GM12878 (cell line): ENCODE data around the gene B3GNT7.

Source experiments
- BACH1 ChIP-seq: fragments of 450-650 bp; IDR thresholded peaks from 2 replicates; pipeline ENCODE4 v1.6.1; 2017; ENCODE audit warnings: mild to moderate bottlenecking, borderline replicate concordance
- BRCA1 ChIP-seq: IDR thresholded peaks from 2 replicates; pipeline ENCODE4 v1.6.1; 2011; ENCODE audit warnings: low read depth, low read length, improper control_type of control experiment
- CEBPB ChIP-seq, 2 experiments: fragments of 150-350 bp in 1 of 2; IDR thresholded peaks; 2 replicates each; pipeline ENCODE4 v1.6.1; 2012 to 2014; ENCODE audit warnings: low read depth in 2 of 2, low read length in 2 of 2, borderline replicate concordance in 1 of 2, inconsistent platforms in 1 of 2
- CHD1 ChIP-seq: IDR thresholded peaks from 2 replicates; pipeline ENCODE4 v1.6.1; 2012; ENCODE audit warnings: low read depth, low read length, improper control_type of control experiment
- EZH2 ChIP-seq: IDR thresholded peaks from 2 replicates; pipeline ENCODE4 v1.6.1; 2012; ENCODE audit warnings: low read depth, mild to moderate bottlenecking, control low read depth, inconsistent platforms, low read length, borderline replicate concordance; ENCODE audit not compliant: control insufficient read depth
- GABPA ChIP-seq: IDR thresholded peaks from 2 replicates; pipeline ENCODE4 v1.6.1; 2014; ENCODE audit warnings: antibody characterized with exemption, low read depth, mild to moderate bottlenecking, inconsistent platforms
- KAT2A ChIP-seq: conservative IDR thresholded peaks from 2 replicates; pipeline ENCODE4 v1.6.1; 2011; ENCODE audit warnings: low read depth, low read length; ENCODE audit not compliant: control insufficient read depth
- MYC ChIP-seq: IDR thresholded peaks from 2 replicates; pipeline ENCODE4 v1.6.1; 2011; ENCODE audit warnings: mild to moderate bottlenecking, low read length, moderate library complexity, inconsistent platforms; ENCODE audit not compliant: insufficient read depth, insufficient replicate concordance, insufficient read length, severe bottlenecking
- POLR2A ChIP-seq: IDR thresholded peaks from 2 replicates; pipeline ENCODE4 v1.6.1; 2011; ENCODE audit warnings: low read depth, mild to moderate bottlenecking, low read length
- POLR2AphosphoS5 ChIP-seq: IDR thresholded peaks from 2 replicates; pipeline ENCODE4 v1.6.1; 2011; ENCODE audit warnings: mild to moderate bottlenecking, low read length, inconsistent platforms
- ZNF217 ChIP-seq: fragments of 450-650 bp; IDR thresholded peaks from 2 replicates; pipeline ENCODE4 v1.6.1; 2017; ENCODE audit warnings: antibody characterized with exemption, mild to moderate bottlenecking
- ZZZ3 ChIP-seq: IDR thresholded peaks from 2 replicates; pipeline ENCODE4 v1.6.1; 2011; ENCODE audit warnings: low read depth; ENCODE audit not compliant: control insufficient read depth, insufficient read length
- TF ChIP-seq, protein P1 (sequence below), 3 experiments: IDR thresholded peaks in 2 of 3; conservative IDR thresholded peaks in 1 of 3; 2 replicates each; pipeline ENCODE4 v1.5.1; 2011; ENCODE audit warnings: low read depth in 3 of 3, low read length in 3 of 3, mild to moderate bottlenecking in 3 of 3, control low read depth in 2 of 3, moderate library complexity in 2 of 3, inconsistent platforms in 1 of 3, mixed read lengths in 1 of 3; ENCODE audit not compliant: control insufficient read depth in 2 of 3, insufficient read depth in 1 of 3; ENCODE audit errors: extremely low read depth in 1 of 3

DNA sequence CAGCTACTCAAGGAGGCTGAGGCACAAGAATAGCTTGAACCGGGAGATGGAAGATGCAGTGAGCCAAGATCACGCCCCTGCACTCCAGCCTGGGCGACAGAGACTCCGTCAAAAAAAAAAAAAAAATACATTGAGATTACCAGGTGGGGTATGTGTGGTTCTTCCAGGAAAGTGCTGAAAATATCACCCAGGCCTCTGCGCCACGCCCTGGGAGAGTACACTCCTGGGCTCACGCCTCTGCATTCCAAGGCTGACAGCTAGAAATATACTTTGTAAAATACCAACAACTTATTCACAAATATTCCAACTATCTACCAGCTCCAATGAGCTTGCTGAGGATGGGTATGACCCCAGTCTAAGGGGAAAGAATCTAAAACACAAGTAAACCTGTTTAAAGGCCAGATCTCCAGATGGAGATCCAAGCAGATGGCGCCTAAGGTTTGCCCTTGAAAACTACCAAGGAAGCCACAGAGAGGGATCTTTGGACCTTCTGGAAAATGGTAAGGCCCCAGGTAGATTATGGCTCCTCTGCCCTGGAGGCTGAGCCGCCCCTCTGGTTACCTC lies 21.6 kb upstream of the B3GNT7 start:
- no peak for TF ChIP-seq POLR2AphosphoS5
- TF ChIP-seq BRCA1, result no peak
- TF ChIP-seq ZNF217, result no peak
- no peak for TF ChIP-seq GABPA
- TF ChIP-seq POLR2A, result no peak
- no peak for TF ChIP-seq BACH1
- no peak for TF ChIP-seq CEBPB (IDR thresholded peaks at IDR 0.05; ENCODE audit: borderline replicate concordance in 1 of 2, low read depth in 2 of 2, low read length in 2 of 2)
- no peak for TF ChIP-seq EZH2
- TF ChIP-seq MYC, result no peak
- TF ChIP-seq, protein P1, sequence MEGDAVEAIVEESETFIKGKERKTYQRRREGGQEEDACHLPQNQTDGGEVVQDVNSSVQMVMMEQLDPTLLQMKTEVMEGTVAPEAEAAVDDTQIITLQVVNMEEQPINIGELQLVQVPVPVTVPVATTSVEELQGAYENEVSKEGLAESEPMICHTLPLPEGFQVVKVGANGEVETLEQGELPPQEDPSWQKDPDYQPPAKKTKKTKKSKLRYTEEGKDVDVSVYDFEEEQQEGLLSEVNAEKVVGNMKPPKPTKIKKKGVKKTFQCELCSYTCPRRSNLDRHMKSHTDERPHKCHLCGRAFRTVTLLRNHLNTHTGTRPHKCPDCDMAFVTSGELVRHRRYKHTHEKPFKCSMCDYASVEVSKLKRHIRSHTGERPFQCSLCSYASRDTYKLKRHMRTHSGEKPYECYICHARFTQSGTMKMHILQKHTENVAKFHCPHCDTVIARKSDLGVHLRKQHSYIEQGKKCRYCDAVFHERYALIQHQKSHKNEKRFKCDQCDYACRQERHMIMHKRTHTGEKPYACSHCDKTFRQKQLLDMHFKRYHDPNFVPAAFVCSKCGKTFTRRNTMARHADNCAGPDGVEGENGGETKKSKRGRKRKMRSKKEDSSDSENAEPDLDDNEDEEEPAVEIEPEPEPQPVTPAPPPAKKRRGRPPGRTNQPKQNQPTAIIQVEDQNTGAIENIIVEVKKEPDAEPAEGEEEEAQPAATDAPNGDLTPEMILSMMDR (IDR thresholded peaks at IDR 0.05 in 2 of 3, conservative IDR thresholded peaks at IDR 0.05 in 1 of 3; ENCODE audit: control insufficient read depth in 2 of 3, extremely low read depth in 1 of 3, insufficient read depth in 1 of 3, low read depth in 3 of 3, low read length in 3 of 3), result no peak
- no peak for TF ChIP-seq CHD1
- no peak for TF ChIP-seq ZZZ3
- TF ChIP-seq KAT2A, result no peak
